SW 1271 (cell line): ENCODE results near the gene FUCA2.

Source experiments
- DNase-seq, 2 experiments: peaks; one replicate each; lab custom pipeline; 2025; lab: John Stamatoyannopoulos, UW

FUCA2 gene, protein sequence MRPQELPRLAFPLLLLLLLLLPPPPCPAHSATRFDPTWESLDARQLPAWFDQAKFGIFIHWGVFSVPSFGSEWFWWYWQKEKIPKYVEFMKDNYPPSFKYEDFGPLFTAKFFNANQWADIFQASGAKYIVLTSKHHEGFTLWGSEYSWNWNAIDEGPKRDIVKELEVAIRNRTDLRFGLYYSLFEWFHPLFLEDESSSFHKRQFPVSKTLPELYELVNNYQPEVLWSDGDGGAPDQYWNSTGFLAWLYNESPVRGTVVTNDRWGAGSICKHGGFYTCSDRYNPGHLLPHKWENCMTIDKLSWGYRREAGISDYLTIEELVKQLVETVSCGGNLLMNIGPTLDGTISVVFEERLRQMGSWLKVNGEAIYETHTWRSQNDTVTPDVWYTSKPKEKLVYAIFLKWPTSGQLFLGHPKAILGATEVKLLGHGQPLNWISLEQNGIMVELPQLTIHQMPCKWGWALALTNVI

DNA sequence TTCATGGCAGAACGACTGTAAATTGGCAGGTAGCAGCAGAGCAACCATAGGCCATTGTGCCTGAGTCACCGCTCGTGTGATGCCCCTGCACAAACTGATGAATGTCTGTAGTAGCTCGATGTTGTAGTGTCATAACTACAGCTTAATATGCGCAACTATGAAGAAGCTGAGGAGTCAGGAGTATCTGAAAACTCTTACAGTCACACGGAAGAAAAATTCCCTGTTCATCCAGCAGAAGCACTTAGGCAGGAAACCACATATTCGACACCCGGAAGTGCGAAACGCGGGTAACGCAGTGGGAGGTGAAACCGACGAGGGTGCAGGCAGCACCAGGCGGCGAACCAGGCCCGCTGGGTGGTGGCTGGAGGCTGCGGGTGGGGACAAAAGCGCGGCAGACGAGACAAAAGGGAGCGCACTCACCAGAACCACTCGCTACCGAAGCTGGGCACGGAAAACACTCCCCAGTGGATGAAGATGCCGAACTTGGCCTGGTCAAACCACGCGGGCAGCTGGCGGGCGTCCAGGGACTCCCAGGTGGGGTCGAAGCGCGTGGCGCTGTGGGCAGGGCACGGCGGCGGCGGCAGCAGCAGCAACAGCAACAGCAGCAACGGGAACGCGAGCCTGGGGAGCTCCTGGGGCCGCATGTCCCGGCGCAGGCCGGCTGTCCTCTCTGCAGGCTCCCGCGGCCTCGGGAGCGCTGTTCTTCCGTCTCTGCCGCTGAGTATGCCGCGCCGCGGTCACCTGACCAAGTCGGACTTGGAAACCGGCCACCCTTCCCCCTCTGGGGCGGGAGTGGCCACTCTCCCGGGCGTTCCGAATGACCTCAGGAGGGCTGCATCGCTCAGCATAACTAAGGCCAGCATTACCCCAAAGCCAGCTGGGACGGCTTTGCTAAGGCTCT, at the start of gene FUCA2:
FUCA2 (minus strand) TSS at position 730 of the 901 bp plus-strand sequence; CDS start at position 644, 86 bp downstream.
- DNase-seq, result peak; percentile 58 to 70

DNA sequence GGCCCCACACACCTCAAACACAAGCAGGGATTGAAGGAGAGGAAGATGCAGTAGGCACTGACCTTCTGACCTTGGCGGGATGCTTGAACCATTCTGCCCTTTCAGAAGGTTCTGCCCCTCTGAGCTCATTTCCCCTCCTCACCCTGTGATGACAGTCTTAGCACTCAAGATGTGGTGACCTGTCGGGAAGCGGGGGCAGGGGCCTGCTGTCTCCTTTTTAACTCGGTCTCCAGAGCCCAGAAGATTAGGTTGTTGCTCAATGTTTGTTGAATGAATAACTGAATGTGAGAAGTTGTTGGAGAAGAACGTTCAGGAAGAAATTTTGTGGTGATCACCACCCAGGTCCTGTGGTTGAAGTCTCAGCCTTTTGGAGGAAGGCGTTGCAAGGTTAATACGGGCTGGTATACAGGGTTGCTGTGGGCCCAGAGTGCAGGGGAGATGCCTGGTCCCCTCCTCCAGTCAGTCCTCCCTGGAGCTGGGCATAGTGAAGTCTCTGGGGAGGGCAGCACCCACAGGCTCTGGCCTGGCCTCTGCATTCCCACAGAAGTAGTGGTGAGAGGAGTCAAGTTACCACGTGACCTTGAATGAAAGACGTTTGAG, 49.7 kb upstream of the FUCA2 start:
- no peak for DNase-seq

DNA sequence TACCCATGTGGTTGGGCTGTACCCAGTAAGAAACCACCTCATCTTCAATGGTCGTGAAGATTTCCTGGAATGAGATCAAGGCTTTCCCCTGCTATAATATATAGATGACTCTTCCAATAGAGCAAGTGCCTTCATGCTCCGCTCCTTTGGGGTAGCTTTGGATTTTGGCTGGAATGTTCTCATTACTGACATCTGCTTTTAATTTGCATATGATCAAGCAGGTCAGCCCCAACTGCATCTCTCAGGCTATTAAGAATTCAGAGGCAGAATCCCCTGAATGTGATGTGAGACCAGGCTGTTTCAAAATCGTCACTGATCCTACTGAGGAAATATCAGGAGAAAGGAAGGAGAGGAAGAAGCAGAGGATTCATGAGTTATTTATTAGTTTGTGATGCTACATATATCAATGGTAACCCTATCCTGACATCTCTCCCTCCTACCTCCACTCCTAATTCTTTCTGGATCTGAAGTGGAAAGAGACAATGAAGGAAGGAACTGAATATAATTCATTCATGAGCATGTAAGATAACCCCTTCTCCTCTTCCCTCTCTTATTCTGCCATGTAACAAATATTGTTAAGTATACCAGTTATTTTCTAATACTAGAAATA, 47.6 kb upstream of the FUCA2 start:
- no peak for DNase-seq

DNA sequence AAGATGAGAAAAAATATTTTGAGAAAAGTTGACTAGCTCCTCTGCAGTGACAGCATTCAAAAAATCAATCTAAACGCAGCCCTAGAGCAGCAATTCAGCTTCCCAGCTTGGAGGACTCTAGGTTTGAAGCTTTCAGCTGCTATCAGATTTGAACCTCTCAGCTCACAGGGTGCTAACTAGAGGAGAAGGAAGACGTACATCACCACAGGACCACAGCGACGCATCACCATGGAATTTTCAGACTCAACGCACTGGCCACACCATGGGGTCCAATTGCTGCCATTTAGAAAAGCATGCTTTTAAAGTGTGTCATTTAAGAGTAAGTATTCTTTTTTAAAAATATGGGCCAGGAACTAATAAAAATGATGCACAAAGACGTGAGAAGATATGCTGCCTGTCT, 45.0 kb upstream of the FUCA2 start:
- DNase-seq, result no peak

DNA sequence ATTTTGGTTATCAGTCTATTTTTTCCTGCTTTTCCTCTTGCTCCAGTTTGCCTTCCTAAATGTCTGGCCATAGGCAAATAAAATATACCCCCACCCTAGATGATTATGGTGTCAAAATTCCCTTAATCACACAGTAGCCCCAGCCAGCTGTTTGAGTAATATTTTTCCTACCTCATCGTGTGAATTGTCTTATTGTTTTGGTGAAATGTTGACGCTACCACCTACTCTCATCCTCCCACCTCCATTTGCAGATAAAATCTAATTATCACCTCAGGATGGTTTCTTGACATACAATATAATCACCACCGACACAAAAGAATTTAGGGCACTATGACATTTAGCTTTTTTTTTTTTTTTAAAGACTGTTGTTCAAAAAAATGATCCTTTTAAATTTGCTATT, 44.1 kb upstream of the FUCA2 start:
- DNase-seq, result no peak

DNA sequence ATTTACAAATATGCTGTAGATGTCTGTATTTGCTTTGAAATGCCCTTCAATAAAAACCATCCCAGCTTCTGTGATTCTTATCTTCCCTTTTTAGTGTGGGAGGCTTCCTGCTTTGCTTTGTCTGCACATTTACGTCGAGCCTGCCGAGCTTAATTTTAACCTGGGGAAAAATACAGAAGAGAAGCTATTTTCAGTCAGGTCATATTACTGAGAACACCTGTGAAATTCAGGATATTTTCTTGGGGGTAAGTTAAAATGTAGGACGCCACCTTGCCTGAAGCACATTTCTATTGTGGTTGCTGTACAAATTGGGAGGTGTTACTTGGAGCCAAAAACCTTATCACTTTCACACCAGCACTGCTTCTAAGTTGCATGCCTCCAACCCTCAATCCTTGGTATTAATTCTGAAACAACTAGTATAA, 43.6 kb upstream of the FUCA2 start:
- no peak for DNase-seq

DNA sequence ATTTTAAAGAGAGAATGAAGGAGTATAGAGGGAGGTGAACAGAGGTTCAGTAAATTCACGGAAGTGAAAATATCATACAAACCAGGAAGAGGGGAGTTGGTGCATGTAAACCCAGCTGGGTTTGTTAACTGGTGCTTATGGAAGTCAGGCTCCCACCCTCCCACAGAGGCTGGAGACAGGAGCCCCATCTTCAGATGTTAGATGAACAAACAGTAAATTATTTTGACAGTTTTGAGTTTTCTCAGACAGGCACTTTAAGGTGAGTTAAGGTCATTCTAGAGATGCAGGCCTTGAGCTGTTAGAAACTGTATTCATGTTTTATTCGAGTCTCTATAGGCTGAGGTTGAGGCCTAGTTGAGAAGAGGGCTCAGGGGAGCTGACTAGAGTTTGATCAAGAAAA, 41.8 kb upstream of the FUCA2 start:
- no peak for DNase-seq

DNA sequence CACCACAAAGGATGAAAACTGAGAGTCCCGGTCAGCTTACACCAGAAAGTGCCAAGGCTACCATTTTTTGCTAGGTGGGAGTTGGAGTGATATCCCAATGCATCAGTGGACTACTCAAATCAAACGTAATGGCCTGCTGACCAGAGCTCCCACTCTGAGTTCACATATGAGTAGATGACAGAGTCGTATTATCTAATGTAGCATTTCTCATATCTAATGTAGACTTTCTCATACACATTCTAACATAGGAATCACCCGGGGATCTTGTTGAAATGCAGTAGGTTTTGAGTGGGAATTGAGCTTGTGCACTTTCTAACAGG, 38.4 kb upstream of the FUCA2 start:
- DNase-seq, result no peak

DNA sequence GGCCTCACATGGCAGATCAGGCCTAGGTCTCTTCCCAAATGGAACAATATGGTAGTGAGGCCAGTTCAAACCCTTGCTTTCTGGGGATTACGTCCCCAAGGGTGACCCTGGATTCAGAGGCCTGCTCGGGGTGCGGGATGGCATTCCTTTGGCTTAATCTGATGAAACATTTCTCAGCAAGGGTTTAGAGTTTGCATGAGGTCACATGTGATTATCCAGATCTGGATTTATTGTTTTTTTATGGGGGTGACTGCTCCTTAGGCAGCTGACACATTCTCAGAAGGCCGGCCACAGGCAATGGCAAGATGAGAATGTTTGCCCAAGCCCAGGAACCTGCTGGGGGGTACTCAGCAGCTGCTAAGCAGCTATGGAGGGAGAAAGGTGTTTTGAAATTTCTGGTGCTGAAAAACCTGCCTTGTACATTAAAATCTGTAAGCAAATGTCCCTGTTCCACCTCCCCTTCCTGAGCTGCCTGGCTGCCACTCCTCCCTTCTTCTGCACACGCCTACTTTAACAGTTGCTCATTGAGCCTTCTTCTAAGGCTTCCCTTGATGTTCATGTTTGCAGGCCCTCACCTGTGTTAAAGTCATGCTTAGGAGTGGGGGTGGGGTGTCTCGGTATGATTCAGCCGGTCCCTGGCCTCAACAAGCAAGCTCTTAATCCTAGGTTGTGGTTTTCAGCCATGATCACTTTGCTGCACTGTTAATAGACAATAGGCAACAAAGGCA, 37.9 kb upstream of the FUCA2 start:
- no peak for DNase-seq

DNA sequence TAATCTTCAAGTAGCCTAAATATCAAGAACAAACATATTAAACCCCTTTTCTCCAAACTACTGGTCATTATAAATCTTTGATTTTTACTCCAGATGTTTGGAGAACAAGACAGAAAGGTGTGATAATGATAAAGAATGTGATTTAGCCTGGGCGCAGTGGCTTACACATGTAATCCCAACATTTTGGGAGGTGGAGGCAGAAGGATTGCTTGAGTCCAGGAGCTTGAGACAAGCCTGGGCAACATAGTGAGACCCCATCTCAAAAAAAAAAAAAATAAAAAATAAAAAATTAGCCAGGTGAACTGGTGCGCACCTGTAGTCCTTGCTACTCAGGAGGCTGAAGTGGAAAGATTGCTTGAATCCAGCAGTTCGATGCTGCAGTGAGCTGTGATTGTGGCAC, 35.1 kb upstream of the FUCA2 start:
- DNase-seq, result no peak

DNA sequence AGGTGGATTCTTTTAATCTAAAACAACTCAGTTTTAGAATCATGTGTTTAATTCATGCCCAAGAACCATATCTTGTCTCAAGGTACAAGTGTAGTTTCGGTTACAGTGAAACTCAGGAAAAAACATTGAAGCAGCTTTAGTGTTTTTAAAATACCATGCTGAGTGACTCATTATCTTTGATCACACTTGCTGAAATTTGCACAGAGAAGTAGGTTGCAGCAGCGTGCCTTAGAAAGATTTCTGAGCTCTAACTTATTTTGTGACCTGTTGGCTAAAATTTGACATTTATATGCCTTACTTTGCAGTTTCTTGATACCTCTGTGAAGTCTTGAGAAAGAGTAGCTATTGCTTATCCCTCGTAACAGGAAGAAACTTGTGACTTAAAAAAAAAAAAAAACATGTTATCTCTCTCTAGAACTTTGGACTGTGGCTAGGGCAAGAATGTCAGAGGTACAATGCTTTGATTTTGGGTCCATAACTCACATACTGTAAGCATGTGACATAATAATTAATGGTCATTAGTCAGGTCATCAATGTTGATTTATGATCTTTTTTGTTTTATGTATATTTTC, 34.5 kb upstream of the FUCA2 start:
- no peak for DNase-seq

DNA sequence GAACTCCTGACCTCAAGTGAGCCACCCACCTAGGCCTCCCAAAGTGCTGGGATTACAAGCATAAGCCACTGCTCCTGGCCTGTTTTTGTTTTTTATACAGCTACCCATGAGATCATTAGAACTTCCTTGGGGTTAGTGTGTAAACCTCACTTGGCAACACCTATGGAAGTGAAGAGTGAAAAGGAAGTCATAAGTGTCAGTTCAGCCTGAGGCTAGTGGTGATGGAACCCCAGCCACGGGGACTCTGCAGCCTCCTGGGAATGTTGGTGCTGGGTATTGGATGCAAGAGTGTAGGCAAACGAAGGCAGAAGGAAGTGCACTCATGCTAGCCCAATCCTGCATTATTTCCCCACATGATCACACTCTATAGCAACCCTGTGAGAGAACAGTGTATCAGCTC, 33.6 kb upstream of the FUCA2 start:
- no peak for DNase-seq

DNA sequence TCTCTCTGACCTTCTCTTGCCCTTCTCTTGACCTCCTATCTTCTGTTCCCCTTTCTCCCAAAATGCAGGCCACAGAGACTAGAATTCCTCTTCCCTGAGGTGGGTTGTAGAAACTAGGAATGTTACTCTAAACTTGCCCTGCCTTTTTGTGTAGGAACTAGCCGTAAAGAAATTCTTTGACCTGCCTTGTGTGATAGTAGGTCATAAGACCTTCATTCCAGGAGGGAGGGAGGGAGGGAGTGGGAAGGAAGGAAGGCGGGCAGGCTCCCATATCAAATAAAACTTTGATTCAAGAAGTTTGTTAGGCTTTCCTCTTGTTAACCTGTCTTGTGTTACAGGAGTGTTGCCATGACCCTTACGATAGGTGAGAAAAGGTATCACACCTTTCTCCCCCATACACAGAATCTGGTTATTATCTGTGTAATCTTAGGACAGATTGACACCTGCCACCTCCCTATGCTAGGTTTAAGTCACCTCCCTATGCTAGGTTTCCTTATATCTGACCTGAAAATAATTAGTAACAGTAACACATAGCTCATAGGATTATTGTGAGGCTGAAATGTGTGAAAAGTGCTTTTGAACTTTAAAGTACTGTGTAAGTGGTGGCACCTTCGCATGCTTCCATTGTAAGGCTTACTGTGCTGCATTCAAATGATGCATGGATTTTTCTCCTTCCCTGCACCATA, 32.6 kb upstream of the FUCA2 start:
- DNase-seq, result no peak

DNA sequence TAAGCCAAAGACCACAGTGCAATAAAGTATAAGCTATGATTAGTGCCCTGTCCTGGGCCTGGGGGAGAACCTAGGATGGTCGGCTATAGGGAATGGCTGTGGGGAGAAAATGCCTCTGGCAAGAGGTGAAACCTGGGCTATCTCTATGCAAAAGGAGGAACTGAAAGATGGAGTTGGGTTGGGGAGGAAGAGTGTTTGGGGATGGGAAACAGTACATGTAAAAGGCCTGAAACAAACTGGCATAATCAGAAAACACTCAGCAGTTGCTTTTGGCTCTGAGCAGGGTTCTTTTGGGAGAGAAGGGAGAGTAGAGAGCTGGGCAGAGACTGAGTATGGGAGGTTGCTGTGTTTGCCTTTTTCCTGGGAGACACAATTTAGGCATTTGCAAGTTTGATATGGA, 31.9 kb upstream of the FUCA2 start:
- DNase-seq, result no peak

DNA sequence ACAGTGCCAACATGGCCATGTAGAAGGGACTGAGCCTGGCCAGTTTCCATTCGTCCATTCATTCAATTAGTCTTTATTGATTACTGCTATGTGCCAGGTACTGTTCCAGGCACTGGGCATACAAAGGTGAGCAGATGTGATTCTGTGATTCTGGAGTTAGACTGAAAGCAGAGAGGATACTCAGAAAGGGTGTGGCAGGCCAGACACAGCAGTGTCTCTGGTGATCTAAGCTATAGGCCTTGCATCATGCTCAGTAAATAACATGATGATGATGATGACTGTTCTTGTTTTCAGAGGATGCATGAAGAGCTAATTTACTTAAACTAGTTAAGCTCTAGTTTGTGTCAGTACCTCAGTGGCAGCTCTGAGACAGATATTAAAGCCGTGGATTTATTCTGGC, 31.4 kb upstream of the FUCA2 start:
- no peak for DNase-seq

DNA sequence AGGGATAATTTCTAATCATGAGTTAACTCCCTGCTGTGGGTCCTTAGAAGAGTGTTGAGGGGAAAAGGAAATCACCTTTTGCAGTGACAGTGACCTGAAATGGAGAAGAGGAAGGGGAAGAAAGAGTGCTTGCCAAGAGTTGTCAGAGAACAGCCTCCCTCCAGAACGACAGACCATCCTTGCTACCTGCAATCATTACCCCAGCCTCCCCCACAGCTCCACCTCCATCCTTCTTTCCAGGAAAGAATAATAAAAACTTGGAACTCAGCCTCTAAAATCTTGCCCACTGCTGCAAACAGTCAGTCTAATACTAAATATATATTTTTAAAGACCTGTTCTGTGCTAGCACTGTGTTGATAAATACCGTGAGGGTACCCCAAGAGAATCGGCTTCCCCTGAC, 28.7 kb upstream of the FUCA2 start:
- no peak for DNase-seq

DNA sequence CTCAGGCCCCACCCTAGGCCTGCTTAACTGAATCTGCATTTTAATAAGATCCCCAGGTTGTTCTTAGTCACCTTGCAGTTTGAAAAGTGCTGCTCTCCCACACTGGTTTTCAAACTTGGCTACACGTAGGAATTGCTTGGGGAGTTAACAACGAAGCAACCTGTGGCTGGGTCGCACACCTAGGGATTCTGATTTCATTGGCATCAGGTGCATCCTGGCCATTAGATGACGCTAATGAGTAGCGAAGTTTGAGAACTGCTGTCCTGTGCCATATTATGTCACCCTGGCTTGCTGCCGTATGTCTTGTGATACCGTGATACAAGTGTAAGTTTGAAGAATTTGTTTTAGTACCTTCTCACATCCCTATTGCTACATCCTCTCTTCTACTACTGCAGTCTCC, 28.2 kb upstream of the FUCA2 start:
- no peak for DNase-seq

DNA sequence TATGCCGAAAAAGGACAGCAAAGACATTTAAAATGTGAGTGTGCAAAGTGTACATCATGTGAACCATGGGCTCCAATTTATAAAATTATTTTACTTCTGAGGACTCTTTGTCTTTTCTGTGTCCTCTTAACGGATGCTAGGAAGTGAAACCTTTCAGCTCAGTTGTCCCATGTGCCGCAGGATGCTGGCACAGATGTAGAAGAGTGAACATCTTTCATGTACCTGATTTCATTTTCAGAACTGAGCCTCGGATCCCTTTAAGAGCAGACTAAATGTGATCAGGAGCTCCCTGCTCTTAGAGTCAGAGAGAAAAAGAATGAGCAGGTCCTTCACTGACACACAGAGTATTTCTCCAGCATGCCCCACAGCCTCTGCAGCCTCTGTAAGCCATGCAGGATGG, 27.6 kb upstream of the FUCA2 start:
- no peak for DNase-seq

DNA sequence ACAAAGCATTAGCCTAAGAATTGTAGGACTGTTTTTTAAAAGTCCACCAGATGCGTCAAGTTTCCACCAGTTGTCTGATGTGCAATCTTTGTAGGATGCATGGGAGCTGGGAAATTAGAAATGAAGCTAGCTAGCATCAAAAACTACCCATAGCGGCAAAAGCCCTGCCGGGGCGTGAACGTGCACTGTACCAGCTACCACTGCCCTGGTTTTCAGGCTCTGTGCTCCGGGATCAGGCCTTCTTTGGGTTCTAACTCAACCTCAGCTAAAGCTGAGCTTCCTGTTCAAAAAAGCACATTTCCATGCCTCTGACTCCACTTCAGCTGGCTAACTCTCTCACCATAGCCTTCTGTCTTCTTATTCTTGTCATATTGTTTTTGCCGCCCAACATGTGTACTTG, 26.9 kb upstream of the FUCA2 start:
- no peak for DNase-seq

DNA sequence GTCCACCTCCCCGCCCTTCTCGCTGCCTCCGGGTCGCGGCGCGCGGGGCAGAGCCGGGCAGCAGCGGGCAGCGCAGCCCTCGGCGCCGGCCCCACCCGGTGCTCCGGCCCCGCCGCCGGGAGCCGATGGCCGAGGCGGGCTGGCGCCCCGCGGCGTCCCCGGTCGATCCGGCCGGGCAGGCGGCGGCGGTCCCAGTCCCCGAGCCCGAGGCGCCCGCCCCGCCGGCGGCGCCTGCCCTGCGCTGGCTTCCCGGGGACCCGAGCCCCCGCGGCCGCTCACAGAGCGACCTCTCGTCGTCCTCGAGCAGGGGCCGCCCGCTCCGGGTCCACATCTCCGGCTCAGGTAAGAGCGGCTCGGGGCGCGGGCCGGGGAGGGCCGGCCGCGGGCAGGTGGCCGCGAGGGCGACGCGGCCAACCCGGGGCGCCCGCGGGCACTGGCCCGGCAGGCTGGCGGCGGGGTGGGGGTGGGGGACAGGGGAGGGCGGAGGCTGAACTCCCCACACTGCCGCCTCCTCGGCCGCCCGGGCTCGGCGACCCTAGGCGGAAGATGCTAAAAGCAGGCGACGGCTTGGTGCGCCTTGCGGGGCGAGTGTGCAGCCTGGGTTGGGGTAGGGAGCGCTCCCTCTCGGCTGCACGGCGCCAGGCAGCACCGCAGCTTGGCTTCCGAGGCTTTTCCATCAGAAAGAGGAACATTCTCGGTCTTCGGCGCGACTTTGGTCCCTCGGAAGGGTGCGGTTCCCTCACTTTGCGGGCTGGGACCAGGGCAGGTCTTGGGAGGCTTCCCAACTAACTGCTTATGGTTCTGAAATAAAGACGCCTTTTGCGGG, 25.6 kb upstream of the FUCA2 start:
- DNase-seq, result peak in 1 of 2 experiments; percentile 39
